Spleen (tissue), 7 donors: ENCODE results near the gene TNFRSF1B.

Experiments
- CTCF ChIP-seq, 11 experiments: fragments of 200-600 bp in 7 of 11; fragments of 450-650 bp in 4 of 11; sonication (generic) in 4 of 11; IDR thresholded peaks in 8 of 11; conservative IDR thresholded peaks in 3 of 11; 1 replicate in 7 of 11; 2 replicates in 4 of 11; pipeline versions ENCODE4 v1.4.0 to v1.8.0; 2016 to 2021; ENCODE audit warnings: antibody characterized with exemption in 11 of 11, inconsistent platforms in 4 of 11, mild to moderate bottlenecking in 1 of 11
- POLR2A ChIP-seq, 3 donors: fragments of 450-650 bp; IDR thresholded peaks; one replicate each; pipeline ENCODE4 v1.5.1; 2017; ENCODE audit warnings: antibody characterized with exemption in 3 of 3, mild to moderate bottlenecking in 1 of 3
- donor health status: DM: no; HTN: no; CAD: no; lungs with moderate emphysema.
- donor health status: DM: no; HTN: no; CAD: no.
- donor health status: DM: no; HTN: no; CAD: no.

- no peak for TF ChIP-seq CTCF (IDR thresholded peaks at IDR 0.05 in 8 of 11, conservative IDR thresholded peaks at IDR 0.05 in 3 of 11)
- no peak for TF ChIP-seq POLR2A (IDR thresholded peaks at IDR 0.05)
Measured at GRCh38 chr1:12188657-12189327, 22.0 kb downstream of the TNFRSF1B start.
